ENCODE measurements around the gene COQ10A. TPM values are rescaled to one million over a fixed set of nuclear protein-coding genes. Genes with fewer than 3 reads are reported as not detected.

Gene COQ10A
- total and polyA plus RNA-seq, 9 of the 15 experiments (the other 6 are each of a cell fraction or from before 2014, with no cell fraction given), result 3.1 to 26.4 (median 12.7) TPM

DNA sequence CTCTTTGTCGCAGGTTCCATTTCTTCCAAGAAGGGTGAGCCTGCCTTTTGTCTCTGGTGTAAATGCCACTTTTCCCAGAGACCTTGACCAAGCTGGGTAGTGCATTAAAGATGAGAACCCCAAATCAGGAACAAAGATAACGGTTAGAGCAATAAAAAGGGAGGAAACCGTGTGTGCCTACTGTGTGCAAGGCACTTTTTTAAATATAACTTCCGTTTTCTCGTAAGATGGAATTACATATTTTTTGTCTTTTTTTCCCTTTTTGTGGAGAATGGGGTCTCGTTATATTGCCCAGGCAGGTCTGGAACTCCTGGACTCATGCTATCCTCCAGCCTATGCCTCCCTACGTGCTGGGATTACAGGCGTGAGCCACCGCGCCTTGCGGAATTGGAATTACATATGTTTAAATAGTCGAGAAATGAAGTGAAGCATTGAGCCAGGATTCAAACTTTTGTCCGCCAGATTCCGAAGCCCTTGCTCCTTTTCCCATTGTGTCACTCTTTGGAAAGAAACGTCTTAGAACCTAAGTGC is 43.1 kb upstream of the COQ10A start (continued):
- TF ChIP-seq NONO (IDR thresholded peaks at IDR 0.05; ENCODE audit: low read depth in 2 of 2, low read length in 1 of 2) (no peak), SREBF2 (CRISPR knock-in tag; IDR thresholded peaks at IDR 0.05) (no peak), MYNN (IDR thresholded peaks at IDR 0.05) (no peak), MYNN (CRISPR knock-in tag; IDR thresholded peaks at IDR 0.05) (no peak), ZNF24 (IDR thresholded peaks at IDR 0.05) (peak; percentile 6; the same call in 1 of the 2 replicates), MEF2D (tag; conservative IDR thresholded peaks at IDR 0.05; ENCODE audit: low read depth) (no peak), HMG20B (CRISPR knock-in tag; IDR thresholded peaks at IDR 0.05) (no peak), PRMT5 (CRISPR knock-in tag; IDR thresholded peaks at IDR 0.05) (no peak), ZNF12 (CRISPR knock-in tag; IDR thresholded peaks at IDR 0.05) (no peak), ZKSCAN1 (IDR thresholded peaks at IDR 0.05; ENCODE audit: low read depth, low read length) (peak; percentile 92), SLC30A9 (CRISPR knock-in tag; IDR thresholded peaks at IDR 0.05) (no peak), ZEB2 (IDR thresholded peaks at IDR 0.05) (no peak), SMARCA5 (IDR thresholded peaks at IDR 0.05) (peak; percentile 45; the same call in 1 of the 2 replicates), MYBL2 (IDR thresholded peaks at IDR 0.05; ENCODE audit: low read depth) (no peak), MYBL2 (CRISPR knock-in tag; IDR thresholded peaks at IDR 0.05; ENCODE audit: borderline replicate concordance) (no peak), ZNF124 (CRISPR knock-in tag; IDR thresholded peaks at IDR 0.05) (no peak), TCF3 (CRISPR knock-in tag; IDR thresholded peaks at IDR 0.05) (no peak), HDAC6 (IDR thresholded peaks at IDR 0.05; ENCODE audit: low read depth, low read length) (no peak), ERF (CRISPR knock-in tag; IDR thresholded peaks at IDR 0.05) (no peak), HNRNPUL1 (IDR thresholded peaks at IDR 0.05; ENCODE audit: low read length) (no peak), ZNF445 (CRISPR knock-in tag; IDR thresholded peaks at IDR 0.05; ENCODE audit: low read depth) (no peak), ZNF121 (CRISPR knock-in tag; conservative IDR thresholded peaks at IDR 0.05) (0 out of 2 replicates have a peak, but pooled peaks have one; percentile 22), RBBP5 (IDR thresholded peaks at IDR 0.05; ENCODE audit: borderline replicate concordance, insufficient read depth, low read length, poor library complexity, severe bottlenecking) (no peak), ETV1 (tag; conservative IDR thresholded peaks at IDR 0.05; ENCODE audit: low read depth) (no peak)
- TF ChIP-seq, protein P1, sequence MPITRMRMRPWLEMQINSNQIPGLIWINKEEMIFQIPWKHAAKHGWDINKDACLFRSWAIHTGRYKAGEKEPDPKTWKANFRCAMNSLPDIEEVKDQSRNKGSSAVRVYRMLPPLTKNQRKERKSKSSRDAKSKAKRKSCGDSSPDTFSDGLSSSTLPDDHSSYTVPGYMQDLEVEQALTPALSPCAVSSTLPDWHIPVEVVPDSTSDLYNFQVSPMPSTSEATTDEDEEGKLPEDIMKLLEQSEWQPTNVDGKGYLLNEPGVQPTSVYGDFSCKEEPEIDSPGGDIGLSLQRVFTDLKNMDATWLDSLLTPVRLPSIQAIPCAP (CRISPR knock-in tag; IDR thresholded peaks at IDR 0.05; ENCODE audit: borderline replicate concordance), result 0 out of 2 replicates have a peak, but pooled peaks have one; percentile 39
- TF ChIP-seq, protein P2, sequence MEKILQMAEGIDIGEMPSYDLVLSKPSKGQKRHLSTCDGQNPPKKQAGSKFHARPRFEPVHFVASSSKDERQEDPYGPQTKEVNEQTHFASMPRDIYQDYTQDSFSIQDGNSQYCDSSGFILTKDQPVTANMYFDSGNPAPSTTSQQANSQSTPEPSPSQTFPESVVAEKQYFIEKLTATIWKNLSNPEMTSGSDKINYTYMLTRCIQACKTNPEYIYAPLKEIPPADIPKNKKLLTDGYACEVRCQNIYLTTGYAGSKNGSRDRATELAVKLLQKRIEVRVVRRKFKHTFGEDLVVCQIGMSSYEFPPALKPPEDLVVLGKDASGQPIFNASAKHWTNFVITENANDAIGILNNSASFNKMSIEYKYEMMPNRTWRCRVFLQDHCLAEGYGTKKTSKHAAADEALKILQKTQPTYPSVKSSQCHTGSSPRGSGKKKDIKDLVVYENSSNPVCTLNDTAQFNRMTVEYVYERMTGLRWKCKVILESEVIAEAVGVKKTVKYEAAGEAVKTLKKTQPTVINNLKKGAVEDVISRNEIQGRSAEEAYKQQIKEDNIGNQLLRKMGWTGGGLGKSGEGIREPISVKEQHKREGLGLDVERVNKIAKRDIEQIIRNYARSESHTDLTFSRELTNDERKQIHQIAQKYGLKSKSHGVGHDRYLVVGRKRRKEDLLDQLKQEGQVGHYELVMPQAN (IDR thresholded peaks at IDR 0.05; ENCODE audit: borderline replicate concordance), result peak; percentile 22; the same call in 1 of the 2 replicates
- TF ChIP-seq, protein P3, sequence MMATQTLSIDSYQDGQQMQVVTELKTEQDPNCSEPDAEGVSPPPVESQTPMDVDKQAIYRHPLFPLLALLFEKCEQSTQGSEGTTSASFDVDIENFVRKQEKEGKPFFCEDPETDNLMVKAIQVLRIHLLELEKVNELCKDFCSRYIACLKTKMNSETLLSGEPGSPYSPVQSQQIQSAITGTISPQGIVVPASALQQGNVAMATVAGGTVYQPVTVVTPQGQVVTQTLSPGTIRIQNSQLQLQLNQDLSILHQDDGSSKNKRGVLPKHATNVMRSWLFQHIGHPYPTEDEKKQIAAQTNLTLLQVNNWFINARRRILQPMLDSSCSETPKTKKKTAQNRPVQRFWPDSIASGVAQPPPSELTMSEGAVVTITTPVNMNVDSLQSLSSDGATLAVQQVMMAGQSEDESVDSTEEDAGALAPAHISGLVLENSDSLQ (IDR thresholded peaks at IDR 0.05), result 0 out of 2 replicates have a peak, but pooled peaks have one; percentile 10

Measured in K562 (cell line).